ENCODE results near the gene SAFB.

DNA sequence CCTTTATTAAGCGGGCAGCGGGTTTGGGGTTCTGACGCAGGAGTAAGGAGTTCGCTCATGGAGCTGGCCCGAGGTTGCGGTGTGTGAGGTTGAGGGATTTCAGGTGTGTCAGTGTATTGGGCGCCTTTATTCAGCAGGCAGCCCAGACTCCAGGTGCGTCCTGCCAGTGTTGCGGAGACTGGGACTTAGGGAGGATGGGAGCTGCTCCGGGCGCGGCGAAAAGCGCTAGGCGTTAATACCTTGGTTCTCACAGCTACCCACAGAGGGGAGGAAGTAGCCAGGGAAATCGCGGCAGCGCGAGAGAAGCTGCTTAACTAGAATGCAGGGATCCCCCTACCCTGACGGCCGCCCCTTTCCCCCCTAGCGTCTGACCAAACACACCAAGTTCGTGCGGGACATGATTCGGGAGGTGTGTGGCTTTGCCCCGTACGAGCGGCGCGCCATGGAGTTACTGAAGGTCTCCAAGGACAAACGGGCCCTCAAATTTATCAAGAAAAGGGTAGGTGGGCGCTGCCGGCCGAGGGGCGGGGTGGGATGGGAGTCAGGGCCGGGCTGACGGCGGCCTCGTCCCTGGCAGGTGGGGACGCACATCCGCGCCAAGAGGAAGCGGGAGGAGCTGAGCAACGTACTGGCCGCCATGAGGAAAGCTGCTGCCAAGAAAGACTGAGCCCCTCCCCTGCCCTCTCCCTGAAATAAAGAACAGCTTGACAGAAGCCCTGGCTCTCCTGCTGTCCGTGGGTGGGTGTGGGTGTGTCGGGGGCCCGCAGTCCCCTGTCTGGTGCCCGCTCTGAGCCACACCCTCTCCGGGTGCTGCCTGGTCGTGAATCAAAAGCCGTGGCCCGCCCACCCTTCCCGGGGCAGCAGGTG is 68.3 kb downstream of the SAFB start:
- no peak for TF ChIP-seq SRSF9 (IDR thresholded peaks at IDR 0.05; ENCODE audit: borderline replicate concordance, insufficient read depth, low read depth, low read length, poor library complexity, severe bottlenecking)
- no peak for TF ChIP-seq RELA (CRISPR knock-in tag; IDR thresholded peaks at IDR 0.05)
- no peak for TF ChIP-seq ZIK1 (CRISPR knock-in tag; IDR thresholded peaks at IDR 0.05; ENCODE audit: borderline replicate concordance, low read depth)
- TF ChIP-seq HDAC2 (CRISPR knock-in tag; IDR thresholded peaks at IDR 0.05): no peak
- TF ChIP-seq CTCF (CRISPR knock-in tag; IDR thresholded peaks at IDR 0.05): no peak
- TF ChIP-seq ZBTB7A (CRISPR knock-in tag; IDR thresholded peaks at IDR 0.05): no peak
- TF ChIP-seq ZNF549 (CRISPR knock-in tag; IDR thresholded peaks at IDR 0.05): no peak
- no peak for TF ChIP-seq SAFB2 (CRISPR knock-in tag; IDR thresholded peaks at IDR 0.05; ENCODE audit: borderline replicate concordance, low read depth)
- TF ChIP-seq ATF7 (IDR thresholded peaks at IDR 0.05): no peak
- no peak for TF ChIP-seq ATF7 (CRISPR knock-in tag; IDR thresholded peaks at IDR 0.05)
- TF ChIP-seq ZNF274 (CRISPR knock-in tag; IDR thresholded peaks at IDR 0.05): no peak
- TF ChIP-seq ZNF768 (CRISPR knock-in tag; IDR thresholded peaks at IDR 0.05): no peak
- no peak for TF ChIP-seq EZH2 (conservative IDR thresholded peaks at IDR 0.05; ENCODE audit: low read depth, low read length)
